IPS-20b (cell line): ENCODE measurements around the gene SCN11A.

Experiments
- H3K27ac ChIP-seq: one replicate; pipeline ENCODE4 v1.5.1; 2013; ENCODE audit warnings: low read length
- H3K27me3 ChIP-seq: 2 replicates; pipeline ENCODE4 v1.6.1; 2013; ENCODE audit warnings: mild to moderate bottlenecking, low read length, inconsistent platforms; ENCODE audit not compliant: insufficient read depth
- H3K36me3 ChIP-seq: 2 replicates; pipeline ENCODE4 v1.6.1; 2013; ENCODE audit warnings: low read depth, mild to moderate bottlenecking, inconsistent platforms, low read length, moderate library complexity; ENCODE audit not compliant: insufficient read depth
- H3K4me1 ChIP-seq: 2 replicates; pipeline ENCODE4 v1.6.1; 2013; ENCODE audit warnings: mild to moderate bottlenecking, control low read depth, inconsistent platforms, low read length, moderate library complexity; ENCODE audit not compliant: insufficient read depth
- H3K4me3 ChIP-seq: 2 replicates; pipeline ENCODE4 v1.5.1; 2013; ENCODE audit warnings: mild to moderate bottlenecking, low read length, inconsistent platforms
- H3K9ac ChIP-seq: 2 replicates; pipeline ENCODE4 v1.6.1; 2013; ENCODE audit warnings: low read depth, mild to moderate bottlenecking, inconsistent platforms, low read length, moderate library complexity
- H3K9me3 ChIP-seq: 2 replicates; pipeline ENCODE4 v1.6.1; 2013; ENCODE audit warnings: mild to moderate bottlenecking, low read depth, low read length, inconsistent platforms; ENCODE audit not compliant: insufficient read depth

Gene SCN11A

GRCh38 chr3:39051649-39052561 is at the start of gene SCN11A, which contains the start of gene WDR48:
Gene SCN11A, minus strand, starts transcription at chr3:39051944. Its CDS starts 101,582 bp downstream, at chr3:38950362.
Gene WDR48, plus strand, starts transcription at chr3:39052016. Its CDS starts 10 bp downstream, at chr3:39052026.
- no peaks in the 10 kb centered on the region for H3K27me3 ChIP-seq
- peak within 1 kb of the TSS; percentile 81 for H3K4me3 ChIP-seq
- H3K4me1 ChIP-seq = peaks cover 10% of the 10 kb centered on the region; the same call in 1 of the 2 replicates
- no peaks in the 10 kb centered on the region for H3K36me3 ChIP-seq
- H3K9me3 ChIP-seq = no peaks in the 10 kb centered on the region
- peak within 1 kb of the TSS; percentile 98 for H3K27ac ChIP-seq
- H3K9ac ChIP-seq = peak within 1 kb of the TSS; percentile 97

- Histone ChIP-seq H3K9me3 (no peaks in the 10 kb centered on the region), H3K27me3 (peaks cover 5% of the 10 kb centered on the region; the same call in 1 of the 2 replicates), H3K4me3 (no peak overlapping the region), H3K9ac (no peak overlapping the region), H3K27ac (no peak overlapping the region), H3K4me1 (peaks cover 1% of the 10 kb centered on the region), H3K36me3 (peaks cover 45% of the 10 kb centered on the region)
Measured at GRCh38 chr3:39101022-39101689, 49.4 kb upstream of the SCN11A start.

- H3K27ac ChIP-seq = no peak overlapping the region
- H3K4me3 ChIP-seq = no peak overlapping the region
- H3K36me3 ChIP-seq = peaks cover 52% of the 10 kb centered on the region
- H3K27me3 ChIP-seq = no peaks in the 10 kb centered on the region
- no peak overlapping the region for H3K9ac ChIP-seq
- no peaks in the 10 kb centered on the region for H3K9me3 ChIP-seq
- no peaks in the 10 kb centered on the region; the same call in 1 of the 2 replicates for H3K4me1 ChIP-seq
Measured at GRCh38 chr3:39100500-39100886, 48.7 kb upstream of the SCN11A start.

GRCh38 chr3:39099738-39100499 is 48.2 kb upstream of the SCN11A start:
- Histone ChIP-seq H3K27me3 (no peaks in the 10 kb centered on the region), H3K9ac (no peak overlapping the region), H3K27ac (no peak overlapping the region), H3K4me3 (no peak overlapping the region), H3K4me1 (no peaks in the 10 kb centered on the region; the same call in 1 of the 2 replicates), H3K9me3 (no peaks in the 10 kb centered on the region), H3K36me3 (peaks cover 57% of the 10 kb centered on the region)

DNA sequence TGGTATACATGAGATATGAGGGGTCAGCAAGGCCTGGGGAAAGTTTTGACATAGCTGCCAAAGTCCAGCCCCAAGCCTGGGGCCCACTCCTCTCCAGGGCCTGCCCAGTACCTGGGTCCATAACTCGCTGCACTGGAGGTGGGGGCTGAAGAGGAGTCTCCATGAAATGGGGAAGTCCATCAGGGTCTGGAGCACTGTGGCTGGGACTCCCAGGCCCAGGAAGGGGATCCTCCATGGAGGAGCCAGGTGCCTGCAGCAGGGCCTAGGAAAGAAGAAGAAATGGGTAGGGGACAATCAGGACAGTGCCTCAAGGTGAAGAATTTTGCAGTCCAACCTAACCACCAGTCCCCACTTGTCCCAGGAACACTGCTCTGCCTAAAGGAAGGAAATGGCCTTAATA is 47.5 kb upstream of the SCN11A start:
- H3K9ac ChIP-seq = no peak overlapping the region
- no peaks in the 10 kb centered on the region for H3K9me3 ChIP-seq
- H3K27me3 ChIP-seq = no peaks in the 10 kb centered on the region
- H3K4me1 ChIP-seq = no peaks in the 10 kb centered on the region; the same call in 1 of the 2 replicates
- H3K36me3 ChIP-seq = peaks cover 64% of the 10 kb centered on the region
- H3K4me3 ChIP-seq = no peak overlapping the region
- H3K27ac ChIP-seq = no peak overlapping the region

GRCh38 chr3:39098473-39099000 is 46.8 kb upstream of the SCN11A start:
- H3K4me1 ChIP-seq = no peaks in the 10 kb centered on the region; the same call in 1 of the 2 replicates
- H3K27ac ChIP-seq = no peak overlapping the region
- H3K9ac ChIP-seq = no peak overlapping the region
- peaks cover 71% of the 10 kb centered on the region for H3K36me3 ChIP-seq
- no peaks in the 10 kb centered on the region for H3K27me3 ChIP-seq
- H3K9me3 ChIP-seq = no peaks in the 10 kb centered on the region
- no peak overlapping the region for H3K4me3 ChIP-seq

DNA sequence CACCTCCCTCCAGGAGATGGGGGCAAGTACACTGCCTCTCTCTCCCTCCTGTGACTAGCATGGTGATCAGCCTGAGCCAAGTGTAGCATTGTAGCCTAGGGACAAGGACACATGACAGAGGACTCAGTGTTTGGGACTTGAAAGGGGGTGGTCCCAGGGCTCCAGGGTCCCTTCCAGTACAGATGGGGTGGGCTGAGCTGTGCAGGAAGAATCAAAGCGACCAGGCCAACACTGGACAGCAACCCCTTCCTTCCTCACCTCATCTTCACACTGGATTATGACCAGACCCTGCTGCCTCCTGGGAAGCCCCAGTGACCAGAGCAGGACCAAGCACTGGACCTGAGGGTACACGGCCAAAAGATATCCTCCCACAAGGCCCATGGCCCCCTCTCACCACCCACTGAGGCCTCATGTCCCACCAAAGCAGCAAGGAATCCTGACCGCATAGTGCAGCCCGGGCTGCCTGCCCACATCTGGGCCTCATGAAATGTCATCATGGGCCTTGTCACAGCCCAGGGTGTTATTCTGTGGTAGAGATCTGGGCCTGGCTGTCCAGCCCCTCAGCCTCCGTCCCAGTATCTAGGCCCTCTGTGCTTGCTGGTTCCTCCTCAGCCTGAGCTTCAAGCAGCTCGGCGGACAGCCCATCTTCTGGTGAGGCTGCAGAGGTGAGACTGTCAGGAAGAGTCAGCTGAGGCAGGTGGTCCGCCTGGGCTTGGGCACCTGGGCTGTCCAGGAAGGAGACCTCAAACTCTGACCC is 46.1 kb upstream of the SCN11A start:
- H3K27ac ChIP-seq = no peak overlapping the region
- no peaks in the 10 kb centered on the region; the same call in 1 of the 2 replicates for H3K4me1 ChIP-seq
- no peaks in the 10 kb centered on the region for H3K27me3 ChIP-seq
- H3K9me3 ChIP-seq = no peaks in the 10 kb centered on the region
- peaks cover 77% of the 10 kb centered on the region for H3K36me3 ChIP-seq
- H3K9ac ChIP-seq = no peak overlapping the region
- no peak overlapping the region for H3K4me3 ChIP-seq

GRCh38 chr3:39096775-39097174 is 45.0 kb upstream of the SCN11A start:
- peaks cover 87% of the 10 kb centered on the region for H3K36me3 ChIP-seq
- no peaks in the 10 kb centered on the region for H3K9me3 ChIP-seq
- no peak overlapping the region for H3K4me3 ChIP-seq
- no peak overlapping the region for H3K27ac ChIP-seq
- no peak overlapping the region for H3K9ac ChIP-seq
- H3K4me1 ChIP-seq = no peaks in the 10 kb centered on the region; the same call in 1 of the 2 replicates
- H3K27me3 ChIP-seq = no peaks in the 10 kb centered on the region

- H3K36me3 ChIP-seq = peaks cover 97% of the 10 kb centered on the region
- H3K4me1 ChIP-seq = no peaks in the 10 kb centered on the region; the same call in 1 of the 2 replicates
Measured at GRCh38 chr3:39095778-39096177, 44.0 kb upstream of the SCN11A start.

DNA sequence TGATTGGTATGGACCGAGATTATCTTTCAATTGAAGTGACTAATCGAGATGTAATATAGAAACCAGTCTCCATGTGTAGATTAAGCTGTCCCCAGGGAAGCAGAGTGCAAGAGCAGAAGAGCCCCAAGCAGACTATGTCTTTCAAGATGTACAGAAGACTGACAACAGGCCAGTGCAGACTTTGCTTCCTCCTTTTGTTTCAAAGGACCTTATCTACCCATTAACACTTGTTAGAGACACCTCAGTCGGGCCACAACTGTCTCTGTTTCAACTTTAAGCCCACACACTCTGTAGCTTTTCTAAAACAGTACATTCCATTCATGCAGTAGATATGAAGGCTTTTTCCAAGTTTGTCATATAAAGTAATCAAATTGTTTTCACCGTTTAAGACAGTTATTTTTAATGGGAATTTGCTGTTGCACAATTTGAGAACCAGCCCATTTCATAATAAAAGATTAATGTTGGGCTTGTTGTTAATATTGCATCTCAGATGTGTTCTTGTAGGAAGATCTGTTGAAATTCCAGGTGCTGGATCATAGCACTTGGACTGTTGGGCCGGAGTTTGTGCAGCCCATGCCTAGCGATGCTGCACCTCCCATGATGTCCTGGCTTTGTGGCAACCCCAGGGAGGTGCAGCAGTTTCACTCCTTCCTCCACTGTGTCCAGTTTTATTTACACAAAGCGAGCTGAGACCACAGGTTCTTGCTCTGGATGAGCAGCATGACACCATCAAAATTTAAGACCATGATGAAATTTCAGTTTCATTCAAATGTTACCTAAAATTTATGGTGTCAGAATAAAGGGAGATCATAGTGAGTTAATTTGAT is 43.3 kb upstream of the SCN11A start:
- no peak overlapping the region for H3K9ac ChIP-seq
- H3K36me3 ChIP-seq = peaks cover 97% of the 10 kb centered on the region
- no peaks in the 10 kb centered on the region for H3K27me3 ChIP-seq
- no peak overlapping the region for H3K4me3 ChIP-seq
- no peaks in the 10 kb centered on the region for H3K9me3 ChIP-seq
- H3K27ac ChIP-seq = no peak overlapping the region
- H3K4me1 ChIP-seq = no peaks in the 10 kb centered on the region; the same call in 1 of the 2 replicates

More at GRCh38 chr3:39095778-39096177, 44.0 kb upstream of the SCN11A start:
- Histone ChIP-seq H3K27me3 (no peaks in the 10 kb centered on the region), H3K9ac (no peak overlapping the region), H3K4me3 (no peak overlapping the region), H3K27ac (no peak overlapping the region), H3K9me3 (no peaks in the 10 kb centered on the region)
